Ishikawa (cell line): Measurements from ENCODE around the gene NOL12.

Experiments used
- CEBPB ChIP-seq: IDR thresholded peaks from 2 replicates; pipeline ENCODE4 v1.6.1; 2012
- CREB1 ChIP-seq: IDR thresholded peaks from 2 replicates; pipeline ENCODE4 v1.6.1; 2012; ENCODE audit warnings: low read depth
- EGR1 ChIP-seq: IDR thresholded peaks from 2 replicates; pipeline ENCODE4 v1.6.1; 2012
- EP300 ChIP-seq: IDR thresholded peaks from 2 replicates; pipeline ENCODE4 v1.6.1; 2012; ENCODE audit warnings: borderline replicate concordance
- FOXM1 ChIP-seq: IDR thresholded peaks from 2 replicates; pipeline ENCODE4 v1.6.1; 2012; ENCODE audit warnings: low read depth, borderline replicate concordance
- NFIC ChIP-seq: IDR thresholded peaks from 2 replicates; pipeline ENCODE4 v1.6.1; 2012
- RAD21 ChIP-seq: IDR thresholded peaks from 2 replicates; pipeline ENCODE4 v1.6.1; 2012; ENCODE audit warnings: low read depth
- TAF1 ChIP-seq: IDR thresholded peaks from 2 replicates; pipeline ENCODE4 v1.6.1; 2012; ENCODE audit warnings: low read depth, mild to moderate bottlenecking
- TCF12 ChIP-seq: IDR thresholded peaks from 2 replicates; pipeline ENCODE4 v1.6.1; 2012; ENCODE audit warnings: low read depth
- TEAD4 ChIP-seq: IDR thresholded peaks from 2 replicates; pipeline ENCODE4 v1.6.1; 2012
- YY1 ChIP-seq: IDR thresholded peaks from 2 replicates; pipeline ENCODE4 v1.6.1; 2012; ENCODE audit warnings: low read depth
- ZBTB7A ChIP-seq: IDR thresholded peaks from 2 replicates; pipeline ENCODE4 v1.6.1; 2012; ENCODE audit warnings: low read depth
- TF ChIP-seq, protein P1 (sequence below): IDR thresholded peaks from 2 replicates; pipeline ENCODE4 v1.6.1; 2012
- TF ChIP-seq, protein P2 (sequence below): IDR thresholded peaks from 2 replicates; pipeline ENCODE4 v1.6.1; 2012
- TF ChIP-seq, protein P3 (sequence below): IDR thresholded peaks from 2 replicates; pipeline ENCODE4 v1.6.1; 2012; ENCODE audit warnings: low read depth, mild to moderate bottlenecking

Gene NOL12

GRCh38 chr22:37654563-37655251, 31.4 kb upstream of the NOL12 start:
- TF ChIP-seq CEBPB (no peak), EGR1 (no peak), FOXM1 (no peak), TAF1 (no peak), YY1 (no peak), TEAD4 (no peak), RAD21 (no peak), ZBTB7A (no peak), CREB1 (no peak), EP300 (no peak), TCF12 (no peak), NFIC (no peak)
- TF ChIP-seq, protein P1, sequence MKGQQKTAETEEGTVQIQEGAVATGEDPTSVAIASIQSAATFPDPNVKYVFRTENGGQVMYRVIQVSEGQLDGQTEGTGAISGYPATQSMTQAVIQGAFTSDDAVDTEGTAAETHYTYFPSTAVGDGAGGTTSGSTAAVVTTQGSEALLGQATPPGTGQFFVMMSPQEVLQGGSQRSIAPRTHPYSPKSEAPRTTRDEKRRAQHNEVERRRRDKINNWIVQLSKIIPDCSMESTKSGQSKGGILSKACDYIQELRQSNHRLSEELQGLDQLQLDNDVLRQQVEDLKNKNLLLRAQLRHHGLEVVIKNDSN: no peak
- TF ChIP-seq, protein P2, sequence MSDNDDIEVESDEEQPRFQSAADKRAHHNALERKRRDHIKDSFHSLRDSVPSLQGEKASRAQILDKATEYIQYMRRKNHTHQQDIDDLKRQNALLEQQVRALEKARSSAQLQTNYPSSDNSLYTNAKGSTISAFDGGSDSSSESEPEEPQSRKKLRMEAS: no peak
- TF ChIP-seq, protein P3, sequence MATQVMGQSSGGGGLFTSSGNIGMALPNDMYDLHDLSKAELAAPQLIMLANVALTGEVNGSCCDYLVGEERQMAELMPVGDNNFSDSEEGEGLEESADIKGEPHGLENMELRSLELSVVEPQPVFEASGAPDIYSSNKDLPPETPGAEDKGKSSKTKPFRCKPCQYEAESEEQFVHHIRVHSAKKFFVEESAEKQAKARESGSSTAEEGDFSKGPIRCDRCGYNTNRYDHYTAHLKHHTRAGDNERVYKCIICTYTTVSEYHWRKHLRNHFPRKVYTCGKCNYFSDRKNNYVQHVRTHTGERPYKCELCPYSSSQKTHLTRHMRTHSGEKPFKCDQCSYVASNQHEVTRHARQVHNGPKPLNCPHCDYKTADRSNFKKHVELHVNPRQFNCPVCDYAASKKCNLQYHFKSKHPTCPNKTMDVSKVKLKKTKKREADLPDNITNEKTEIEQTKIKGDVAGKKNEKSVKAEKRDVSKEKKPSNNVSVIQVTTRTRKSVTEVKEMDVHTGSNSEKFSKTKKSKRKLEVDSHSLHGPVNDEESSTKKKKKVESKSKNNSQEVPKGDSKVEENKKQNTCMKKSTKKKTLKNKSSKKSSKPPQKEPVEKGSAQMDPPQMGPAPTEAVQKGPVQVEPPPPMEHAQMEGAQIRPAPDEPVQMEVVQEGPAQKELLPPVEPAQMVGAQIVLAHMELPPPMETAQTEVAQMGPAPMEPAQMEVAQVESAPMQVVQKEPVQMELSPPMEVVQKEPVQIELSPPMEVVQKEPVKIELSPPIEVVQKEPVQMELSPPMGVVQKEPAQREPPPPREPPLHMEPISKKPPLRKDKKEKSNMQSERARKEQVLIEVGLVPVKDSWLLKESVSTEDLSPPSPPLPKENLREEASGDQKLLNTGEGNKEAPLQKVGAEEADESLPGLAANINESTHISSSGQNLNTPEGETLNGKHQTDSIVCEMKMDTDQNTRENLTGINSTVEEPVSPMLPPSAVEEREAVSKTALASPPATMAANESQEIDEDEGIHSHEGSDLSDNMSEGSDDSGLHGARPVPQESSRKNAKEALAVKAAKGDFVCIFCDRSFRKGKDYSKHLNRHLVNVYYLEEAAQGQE: no peak

DNA sequence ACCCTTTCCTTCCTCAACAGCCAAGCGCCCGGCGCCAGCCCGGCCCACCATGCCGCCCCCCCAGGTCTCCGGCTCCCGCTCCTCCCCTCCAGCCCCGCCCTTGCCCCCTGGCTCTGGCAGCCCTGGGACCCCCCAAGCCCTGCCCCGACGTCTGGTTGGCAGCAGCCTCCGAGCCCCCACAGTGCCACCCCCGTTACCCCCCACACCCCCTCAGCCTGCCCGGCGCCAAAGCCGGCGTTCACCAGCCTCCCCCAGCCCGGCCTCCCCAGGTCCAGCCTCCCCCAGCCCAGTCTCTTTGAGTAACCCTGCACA, 30.9 kb upstream of the NOL12 start:
- TF ChIP-seq TCF12: no peak
- no peak for TF ChIP-seq TEAD4
- no peak for TF ChIP-seq ZBTB7A
- TF ChIP-seq, protein P3: no peak
- TF ChIP-seq EGR1: no peak
- TF ChIP-seq CEBPB: no peak

DNA sequence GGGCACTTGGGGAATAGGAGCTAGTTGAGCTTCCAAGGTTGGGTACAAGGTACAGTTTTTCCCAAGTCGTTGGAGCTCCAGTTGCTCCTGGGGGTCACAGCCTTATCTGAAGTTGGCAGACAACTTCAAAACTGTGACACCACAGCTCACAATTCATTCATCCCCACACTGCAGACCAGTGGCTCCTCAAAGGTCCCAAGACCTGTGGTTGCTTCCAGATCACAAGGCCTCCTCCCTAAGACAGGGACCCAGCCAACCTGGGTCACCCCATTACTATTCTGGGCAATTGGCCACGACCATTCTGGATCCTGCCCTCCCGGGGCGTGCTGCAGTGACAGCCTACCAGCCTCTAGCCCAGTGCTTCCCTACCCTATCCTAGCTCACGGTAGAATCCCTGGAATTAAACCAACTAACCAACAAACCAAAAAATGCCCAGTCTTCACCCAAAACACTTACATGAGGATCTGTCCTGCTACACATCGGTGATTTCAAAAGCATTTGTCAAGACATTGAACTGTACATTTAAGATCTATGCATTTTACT, 28.5 kb upstream of the NOL12 start:
- TF ChIP-seq TAF1 (no peak), RAD21 (no peak), CEBPB (no peak)

DNA sequence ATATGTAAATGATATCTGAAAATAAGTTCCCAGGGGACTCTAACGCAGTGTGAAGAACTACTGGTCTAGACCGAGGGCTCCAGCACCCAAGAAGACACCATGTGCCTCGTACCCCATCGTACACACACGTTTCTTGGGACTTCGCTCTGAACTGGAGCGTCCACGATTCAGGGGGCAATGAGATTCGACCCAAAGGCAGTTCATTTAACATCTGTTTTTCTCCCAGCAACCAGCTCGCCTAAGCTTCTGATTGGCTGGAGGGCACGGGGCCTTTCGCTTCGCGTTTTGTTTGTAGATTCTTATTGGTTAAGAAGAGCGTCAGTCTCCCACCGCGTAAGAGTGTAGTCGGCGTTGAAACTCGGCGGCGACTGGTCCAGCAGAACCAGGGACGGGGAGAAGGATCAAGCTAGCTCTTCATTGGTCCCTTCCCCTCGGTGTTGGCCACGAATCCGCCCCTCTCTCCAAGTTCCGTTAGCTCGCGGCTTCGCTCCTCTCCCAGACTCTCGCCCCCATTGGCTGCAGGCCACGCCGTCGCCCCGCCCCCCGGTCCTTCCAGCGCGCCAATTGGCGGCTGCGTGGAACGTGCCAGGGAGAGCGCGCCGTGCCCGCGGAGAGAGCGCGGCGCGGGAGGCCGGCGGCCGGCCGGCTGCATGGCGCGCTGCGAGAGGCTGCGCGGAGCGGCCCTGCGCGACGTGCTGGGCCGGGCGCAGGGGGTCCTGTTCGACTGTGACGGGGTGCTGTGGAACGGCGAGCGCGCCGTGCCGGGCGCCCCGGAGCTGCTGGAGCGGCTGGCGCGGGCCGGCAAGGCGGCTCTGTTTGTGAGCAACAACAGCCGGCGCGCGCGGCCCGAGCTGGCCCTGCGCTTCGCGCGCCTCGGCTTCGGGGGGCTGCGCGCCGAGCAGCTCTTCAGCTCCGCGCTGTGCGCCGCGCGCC, 27.7 kb upstream of the NOL12 start, which contains the start of gene PDXP:
Gene PDXP (plus strand): TSS at position 591 of the 933 bp plus-strand sequence. CDS start 60 bp downstream, at position 651.
- TF ChIP-seq TEAD4 (no peak), TCF12 (no peak), ZBTB7A (no peak), CREB1 (peak; percentile 86), EP300 (no peak), YY1 (0 out of 2 replicates have a peak, but pooled peaks have one; percentile 33), FOXM1 (no peak), RAD21 (no peak), EGR1 (no peak), TAF1 (peak; percentile 19; the same call in 1 of the 2 replicates), NFIC (no peak), CEBPB (no peak)
- TF ChIP-seq, protein P2: peak; percentile 82
- TF ChIP-seq, protein P1: no peak
- TF ChIP-seq, protein P3: no peak
